K562 (cell line): ENCODE results near the gene COX7A2. TPM values are rescaled to one million over a fixed set of nuclear protein-coding genes. Genes with fewer than 3 reads are reported as not detected.

Experiments used
- CXXC5 ChIP-seq: fragments of 250-450 bp; sonication (Bioruptor Pico); IDR thresholded peaks from 2 replicates; pipeline ENCODE4 v1.8.0; 2022; ENCODE audit warnings: inconsistent platforms, mild to moderate bottlenecking, moderate library complexity
- EP400 ChIP-seq: fragments of 450-650 bp; IDR thresholded peaks from 2 replicates; pipeline ENCODE4 v1.6.1; 2017; ENCODE audit warnings: antibody characterized with exemption, mild to moderate bottlenecking, moderate library complexity
- GTF2E2 ChIP-seq: fragments of 200-800 bp; sonication (Bioruptor generic); IDR thresholded peaks from 2 replicates; pipeline ENCODE4 v1.6.1; 2016; ENCODE audit warnings: missing genetic modification characterization, missing compliant biosample characterization
- HMGN3 ChIP-seq: IDR thresholded peaks from 2 replicates; pipeline ENCODE4 v1.6.1; 2011; ENCODE audit warnings: borderline replicate concordance, low read depth, mild to moderate bottlenecking, mixed read lengths, low read length; ENCODE audit not compliant: insufficient read length; ENCODE audit errors: extremely low read depth
- KDM5B ChIP-seq: fragments of 200-600 bp; sonication (generic); IDR thresholded peaks from 2 replicates; pipeline ENCODE4 v1.6.1; 2012; ENCODE audit warnings: low read depth, mild to moderate bottlenecking, moderate library complexity, low read length, control low read depth, inconsistent platforms; ENCODE audit not compliant: insufficient replicate concordance
- RFX7 ChIP-seq: fragments of 250-450 bp; sonication (Bioruptor Pico); IDR thresholded peaks from 2 replicates; pipeline ENCODE4 v1.5.1; 2021; ENCODE audit warnings: mild to moderate bottlenecking
- SAP30 ChIP-seq: fragments of 200-600 bp; sonication (generic); IDR thresholded peaks from 2 replicates; pipeline ENCODE4 v1.6.1; 2012; ENCODE audit warnings: borderline replicate concordance, low read depth, mild to moderate bottlenecking, moderate library complexity, low read length, control low read depth, inconsistent platforms; ENCODE audit not compliant: insufficient read depth, poor library complexity, severe bottlenecking
- TOE1 ChIP-seq, 2 experiments: fragments of 450-650 bp in 1 of 2; sonication (generic) in 1 of 2; formaldehyde crosslinking in 1 of 2; IDR thresholded peaks; 2 replicates each; pipeline versions ENCODE4 v1.7.1 to v1.8.0; 2016 to 2022; ENCODE audit warnings: borderline replicate concordance in 2 of 2, mild to moderate bottlenecking in 2 of 2, antibody characterized with exemption in 1 of 2, inconsistent platforms in 1 of 2, low read depth in 1 of 2, missing genetic modification reagents in 1 of 2, moderate library complexity in 1 of 2
- ZBTB1 ChIP-seq: sonication (generic); formaldehyde crosslinking; IDR thresholded peaks from 2 replicates; pipeline ENCODE4 v1.8.1; 2023; ENCODE audit warnings: missing genetic modification reagents, low read depth, mild to moderate bottlenecking, borderline replicate concordance
- polyA plus RNA-seq, 8 experiments: library from polyadenylated mRNA; depleted of rRNA in 4 of 8; stranded (reverse) in 5 of 8; unstranded in 3 of 8; fragments of >200 nt; fragmentation: Nextera tagmentation in 2 of 8; fragmentation: Illumina TruSeq in 1 of 8; extraction: Ambion mirVana in 2 of 8; extraction: Trizol in 1 of 8; gene quantifications; 2 replicates each; pipeline versions ENCODE4 v1.2.1 to v1.2.3, GENCODE V29; 2011 to 2014; ENCODE audit warnings: inconsistent platforms in 1 of 8, missing spikeins in 1 of 8
- total RNA-seq, 7 experiments: library from RNA; depleted of rRNA in 6 of 7; stranded (reverse); fragments of >200 nt in 6 of 7; fragmentation: Illumina TruSeq in 2 of 7; extraction: Trizol in 2 of 7; gene quantifications; 2 replicates each; pipeline versions ENCODE4 v1.2.1 to v1.2.3, GENCODE V29; 2011 to 2021; ENCODE audit warnings: low replicate concordance in 1 of 7
- TF ChIP-seq, protein P1 (sequence below): fragments of 450-650 bp; IDR thresholded peaks from 2 replicates; pipeline ENCODE4 v1.6.1; 2016; ENCODE audit warnings: mild to moderate bottlenecking, moderate library complexity
- TF ChIP-seq, protein P2 (sequence below): fragments of 450-650 bp; formaldehyde crosslinking; IDR thresholded peaks from 2 replicates; pipeline ENCODE4 v1.4.0; 2020; ENCODE audit warnings: mild to moderate bottlenecking, moderate library complexity

Gene COX7A2
- total and polyA plus RNA-seq, 9 of the 15 experiments (the other 6 are each of a cell fraction or from before 2014, with no cell fraction given): 234 to 2,216 (median 585) TPM

- TF ChIP-seq, protein P1, sequence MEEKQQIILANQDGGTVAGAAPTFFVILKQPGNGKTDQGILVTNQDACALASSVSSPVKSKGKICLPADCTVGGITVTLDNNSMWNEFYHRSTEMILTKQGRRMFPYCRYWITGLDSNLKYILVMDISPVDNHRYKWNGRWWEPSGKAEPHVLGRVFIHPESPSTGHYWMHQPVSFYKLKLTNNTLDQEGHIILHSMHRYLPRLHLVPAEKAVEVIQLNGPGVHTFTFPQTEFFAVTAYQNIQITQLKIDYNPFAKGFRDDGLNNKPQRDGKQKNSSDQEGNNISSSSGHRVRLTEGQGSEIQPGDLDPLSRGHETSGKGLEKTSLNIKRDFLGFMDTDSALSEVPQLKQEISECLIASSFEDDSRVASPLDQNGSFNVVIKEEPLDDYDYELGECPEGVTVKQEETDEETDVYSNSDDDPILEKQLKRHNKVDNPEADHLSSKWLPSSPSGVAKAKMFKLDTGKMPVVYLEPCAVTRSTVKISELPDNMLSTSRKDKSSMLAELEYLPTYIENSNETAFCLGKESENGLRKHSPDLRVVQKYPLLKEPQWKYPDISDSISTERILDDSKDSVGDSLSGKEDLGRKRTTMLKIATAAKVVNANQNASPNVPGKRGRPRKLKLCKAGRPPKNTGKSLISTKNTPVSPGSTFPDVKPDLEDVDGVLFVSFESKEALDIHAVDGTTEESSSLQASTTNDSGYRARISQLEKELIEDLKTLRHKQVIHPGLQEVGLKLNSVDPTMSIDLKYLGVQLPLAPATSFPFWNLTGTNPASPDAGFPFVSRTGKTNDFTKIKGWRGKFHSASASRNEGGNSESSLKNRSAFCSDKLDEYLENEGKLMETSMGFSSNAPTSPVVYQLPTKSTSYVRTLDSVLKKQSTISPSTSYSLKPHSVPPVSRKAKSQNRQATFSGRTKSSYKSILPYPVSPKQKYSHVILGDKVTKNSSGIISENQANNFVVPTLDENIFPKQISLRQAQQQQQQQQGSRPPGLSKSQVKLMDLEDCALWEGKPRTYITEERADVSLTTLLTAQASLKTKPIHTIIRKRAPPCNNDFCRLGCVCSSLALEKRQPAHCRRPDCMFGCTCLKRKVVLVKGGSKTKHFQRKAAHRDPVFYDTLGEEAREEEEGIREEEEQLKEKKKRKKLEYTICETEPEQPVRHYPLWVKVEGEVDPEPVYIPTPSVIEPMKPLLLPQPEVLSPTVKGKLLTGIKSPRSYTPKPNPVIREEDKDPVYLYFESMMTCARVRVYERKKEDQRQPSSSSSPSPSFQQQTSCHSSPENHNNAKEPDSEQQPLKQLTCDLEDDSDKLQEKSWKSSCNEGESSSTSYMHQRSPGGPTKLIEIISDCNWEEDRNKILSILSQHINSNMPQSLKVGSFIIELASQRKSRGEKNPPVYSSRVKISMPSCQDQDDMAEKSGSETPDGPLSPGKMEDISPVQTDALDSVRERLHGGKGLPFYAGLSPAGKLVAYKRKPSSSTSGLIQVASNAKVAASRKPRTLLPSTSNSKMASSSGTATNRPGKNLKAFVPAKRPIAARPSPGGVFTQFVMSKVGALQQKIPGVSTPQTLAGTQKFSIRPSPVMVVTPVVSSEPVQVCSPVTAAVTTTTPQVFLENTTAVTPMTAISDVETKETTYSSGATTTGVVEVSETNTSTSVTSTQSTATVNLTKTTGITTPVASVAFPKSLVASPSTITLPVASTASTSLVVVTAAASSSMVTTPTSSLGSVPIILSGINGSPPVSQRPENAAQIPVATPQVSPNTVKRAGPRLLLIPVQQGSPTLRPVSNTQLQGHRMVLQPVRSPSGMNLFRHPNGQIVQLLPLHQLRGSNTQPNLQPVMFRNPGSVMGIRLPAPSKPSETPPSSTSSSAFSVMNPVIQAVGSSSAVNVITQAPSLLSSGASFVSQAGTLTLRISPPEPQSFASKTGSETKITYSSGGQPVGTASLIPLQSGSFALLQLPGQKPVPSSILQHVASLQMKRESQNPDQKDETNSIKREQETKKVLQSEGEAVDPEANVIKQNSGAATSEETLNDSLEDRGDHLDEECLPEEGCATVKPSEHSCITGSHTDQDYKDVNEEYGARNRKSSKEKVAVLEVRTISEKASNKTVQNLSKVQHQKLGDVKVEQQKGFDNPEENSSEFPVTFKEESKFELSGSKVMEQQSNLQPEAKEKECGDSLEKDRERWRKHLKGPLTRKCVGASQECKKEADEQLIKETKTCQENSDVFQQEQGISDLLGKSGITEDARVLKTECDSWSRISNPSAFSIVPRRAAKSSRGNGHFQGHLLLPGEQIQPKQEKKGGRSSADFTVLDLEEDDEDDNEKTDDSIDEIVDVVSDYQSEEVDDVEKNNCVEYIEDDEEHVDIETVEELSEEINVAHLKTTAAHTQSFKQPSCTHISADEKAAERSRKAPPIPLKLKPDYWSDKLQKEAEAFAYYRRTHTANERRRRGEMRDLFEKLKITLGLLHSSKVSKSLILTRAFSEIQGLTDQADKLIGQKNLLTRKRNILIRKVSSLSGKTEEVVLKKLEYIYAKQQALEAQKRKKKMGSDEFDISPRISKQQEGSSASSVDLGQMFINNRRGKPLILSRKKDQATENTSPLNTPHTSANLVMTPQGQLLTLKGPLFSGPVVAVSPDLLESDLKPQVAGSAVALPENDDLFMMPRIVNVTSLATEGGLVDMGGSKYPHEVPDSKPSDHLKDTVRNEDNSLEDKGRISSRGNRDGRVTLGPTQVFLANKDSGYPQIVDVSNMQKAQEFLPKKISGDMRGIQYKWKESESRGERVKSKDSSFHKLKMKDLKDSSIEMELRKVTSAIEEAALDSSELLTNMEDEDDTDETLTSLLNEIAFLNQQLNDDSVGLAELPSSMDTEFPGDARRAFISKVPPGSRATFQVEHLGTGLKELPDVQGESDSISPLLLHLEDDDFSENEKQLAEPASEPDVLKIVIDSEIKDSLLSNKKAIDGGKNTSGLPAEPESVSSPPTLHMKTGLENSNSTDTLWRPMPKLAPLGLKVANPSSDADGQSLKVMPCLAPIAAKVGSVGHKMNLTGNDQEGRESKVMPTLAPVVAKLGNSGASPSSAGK: peak; percentile 86
- TF ChIP-seq TOE1 (IDR thresholded peaks at IDR 0.05; ENCODE audit: borderline replicate concordance) (peak; percentile 42; the same call in 1 of the 2 replicates), TOE1 (CRISPR knock-in tag; IDR thresholded peaks at IDR 0.05; ENCODE audit: borderline replicate concordance, low read depth) (no peak), KDM5B (peak; percentile 86), EP400 (peak; percentile 65), CXXC5 (peak; percentile 82), RFX7 (CRISPR knock-in tag) (no peak), SAP30 (peak; percentile 62), ZBTB1 (peak; percentile 98), HMGN3 (peak; percentile 22), GTF2E2 (tag) (0 out of 2 replicates have a peak, but pooled peaks have one; percentile 58)
- TF ChIP-seq, protein P2, sequence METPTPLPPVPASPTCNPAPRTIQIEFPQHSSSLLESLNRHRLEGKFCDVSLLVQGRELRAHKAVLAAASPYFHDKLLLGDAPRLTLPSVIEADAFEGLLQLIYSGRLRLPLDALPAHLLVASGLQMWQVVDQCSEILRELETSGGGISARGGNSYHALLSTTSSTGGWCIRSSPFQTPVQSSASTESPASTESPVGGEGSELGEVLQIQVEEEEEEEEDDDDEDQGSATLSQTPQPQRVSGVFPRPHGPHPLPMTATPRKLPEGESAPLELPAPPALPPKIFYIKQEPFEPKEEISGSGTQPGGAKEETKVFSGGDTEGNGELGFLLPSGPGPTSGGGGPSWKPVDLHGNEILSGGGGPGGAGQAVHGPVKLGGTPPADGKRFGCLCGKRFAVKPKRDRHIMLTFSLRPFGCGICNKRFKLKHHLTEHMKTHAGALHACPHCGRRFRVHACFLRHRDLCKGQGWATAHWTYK (CRISPR knock-in tag): peak; percentile 35
Observed at GRCh38 chr6:75284632-75285282, 41.2 kb upstream of the COX7A2 start, which contains the start of gene TMEM30A (continued).
